Upper lobe of right lung (tissue), 1 donor: ENCODE results near the gene OR52I2. TPM values are rescaled to one million over a fixed set of nuclear protein-coding genes. Genes with fewer than 3 reads are reported as not detected.
A peak's percentile ranks its signal among the peaks of the same experiment; 100 is the strongest.

Experiments
- ATAC-seq: fragments of 200-7000 bp; cut with Tn5 transposase; one replicate; pipeline ENCODE4 v1.9.1; 2020; ENCODE audit warnings: mild to moderate bottlenecking, moderate library complexity
- DNase-seq: peaks from one replicate; pipeline ENCODE4 v3.0.0-alpha.2; 2020
- H3K27ac ChIP-seq: fragments of 200-600 bp; one replicate; pipeline ENCODE4 v1.8.0; 2022
- H3K27me3 ChIP-seq: fragments of 200-600 bp; one replicate; pipeline ENCODE4 v1.8.0; 2022; ENCODE audit warnings: mild to moderate bottlenecking
- H3K36me3 ChIP-seq: fragments of 200-600 bp; one replicate; pipeline ENCODE4 v1.8.0; 2022
- H3K4me1 ChIP-seq: fragments of 200-600 bp; one replicate; pipeline ENCODE4 v1.8.0; 2022
- H3K4me3 ChIP-seq: fragments of 200-600 bp; one replicate; pipeline ENCODE4 v1.8.0; 2022; ENCODE audit warnings: mild to moderate bottlenecking
- H3K9me3 ChIP-seq: fragments of 200-600 bp; one replicate; pipeline ENCODE4 v1.8.0; 2022
- CTCF ChIP-seq: fragments of 200-600 bp; IDR thresholded peaks from one replicate; pipeline ENCODE4 v1.8.0; 2022; ENCODE audit warnings: antibody characterized with exemption
- intact Hi-C: fragments of 100-400 bp; cut with DNase I; formaldehyde crosslinking; loops from one replicate; pipeline ENCODE4 v1.11.0; 2022
- total RNA-seq: library from RNA; stranded (reverse); fragmentation: NEBNext Ultra II Directional; extraction: Animal tissue kit (Norgen Biotek cat#: 25700); gene quantifications from one replicate; pipeline ENCODE4 v1.2.1, GENCODE V29; 2021
- donor health status: DM: no; HTN: yes; CAD: no; lungs with severe emphysema.

The OR52I2 gene
- total RNA-seq, 1 donor from 2014 or later = not detected

- Histone ChIP-seq H3K4me1 (peaks cover 13% of the 10 kb centered on the region), H3K4me3 (peak overlapping the region; percentile 14), H3K27me3 (no peaks in the 10 kb centered on the region), H3K9me3 (no peaks in the 10 kb centered on the region), H3K36me3 (peaks cover 2% of the 10 kb centered on the region), H3K27ac (peak overlapping the region; percentile 2)
- TF ChIP-seq CTCF = no peak
- intact Hi-C loops = no loop called here
- ATAC-seq (no peak), DNase-seq (no peak)
These were observed 28.9 kb downstream of the OR52I2 start for GRCh38 chr11:4610258-4610935.

- no peak for ATAC-seq
- no peak overlapping the region for H3K4me3 ChIP-seq
- H3K36me3 ChIP-seq = no peaks in the 10 kb centered on the region
- H3K27ac ChIP-seq = no peak overlapping the region
- TF ChIP-seq CTCF = no peak
- H3K4me1 ChIP-seq = peaks cover 5% of the 10 kb centered on the region
- no peak for DNase-seq
- H3K9me3 ChIP-seq = no peaks in the 10 kb centered on the region
- no peaks in the 10 kb centered on the region for H3K27me3 ChIP-seq
- intact Hi-C loops = no loop called here
These were observed 30.4 kb downstream of the OR52I2 start for GRCh38 chr11:4611986-4612385.

- Histone ChIP-seq H3K27me3 (no peaks in the 10 kb centered on the region), H3K4me1 (no peaks in the 10 kb centered on the region), H3K36me3 (no peaks in the 10 kb centered on the region), H3K9me3 (no peaks in the 10 kb centered on the region), H3K27ac (no peak overlapping the region), H3K4me3 (no peak overlapping the region)
- no peak for TF ChIP-seq CTCF
- intact Hi-C loops = no loop called here
- DNase-seq = no peak
- ATAC-seq = no peak
These were observed 34.4 kb downstream of the OR52I2 start for GRCh38 chr11:4615856-4616444.

GRCh38 chr11:4619514-4619913 lies 38.0 kb downstream of the OR52I2 start:
- ATAC-seq (no peak), DNase-seq (no peak)
- Histone ChIP-seq H3K9me3 (no peaks in the 10 kb centered on the region), H3K27ac (no peak overlapping the region), H3K36me3 (no peaks in the 10 kb centered on the region), H3K27me3 (no peaks in the 10 kb centered on the region), H3K4me1 (no peaks in the 10 kb centered on the region), H3K4me3 (no peak overlapping the region)
- TF ChIP-seq CTCF = no peak
- intact Hi-C loops = no loop called here

- Histone ChIP-seq H3K9me3 (peaks cover 5% of the 10 kb centered on the region), H3K4me1 (no peaks in the 10 kb centered on the region), H3K4me3 (no peak overlapping the region), H3K27me3 (no peaks in the 10 kb centered on the region), H3K27ac (no peak overlapping the region), H3K36me3 (no peaks in the 10 kb centered on the region)
- intact Hi-C loops = no loop called here
- ATAC-seq (peak; percentile 73), DNase-seq (no peak)
- TF ChIP-seq CTCF = peak; percentile 46
These were observed 44.9 kb downstream of the OR52I2 start for GRCh38 chr11:4626207-4627099.
